CD4-positive, alpha-beta T cell treated with Interleukin-12 subunit alpha and Interleukin-12 subunit beta, for 1 hour (primary cell): ENCODE measurements around the gene IL15RA.
A peak's percentile ranks its signal among the peaks of the same experiment; 100 is the strongest.
"Not testable (repeated sequence)": the region's sequence is repeated elsewhere in the genome, so short reads cannot be mapped to it uniquely, and the experiment has no call there.

Experiments
- DNase-seq: peaks from one replicate; pipeline ENCODE4 v3.0.0-alpha.2; 2020

The IL15RA gene

GRCh38 chr10:6005856-6006395, 28.6 kb upstream of the IL15RA start:
- no peak for DNase-seq

- DNase-seq: not testable (repeated sequence)
Measured at GRCh38 chr10:6005161-6005804, 27.9 kb upstream of the IL15RA start.

- no peak for DNase-seq
Measured at GRCh38 chr10:6002809-6003510, 25.6 kb upstream of the IL15RA start.

GRCh38 chr10:5999440-6000165, 22.3 kb upstream of the IL15RA start:
- no peak for DNase-seq

GRCh38 chr10:5996696-5997095, 19.4 kb upstream of the IL15RA start:
- no peak for DNase-seq

- no peak for DNase-seq
Measured at GRCh38 chr10:5992398-5992797, 15.1 kb upstream of the IL15RA start.

- no peak for DNase-seq
Measured at GRCh38 chr10:5991708-5992107, 14.4 kb upstream of the IL15RA start.

GRCh38 chr10:5989756-5990155, 12.4 kb upstream of the IL15RA start:
- no peak for DNase-seq

- no peak for DNase-seq
Measured at GRCh38 chr10:5988336-5988920, 11.1 kb upstream of the IL15RA start.

GRCh38 chr10:5987747-5988146, 10.4 kb upstream of the IL15RA start:
- DNase-seq: no peak

GRCh38 chr10:5985029-5985428, 7.7 kb upstream of the IL15RA start:
- no peak for DNase-seq

- no peak for DNase-seq
Measured at GRCh38 chr10:5983774-5984173, 6.4 kb upstream of the IL15RA start.

- DNase-seq: no peak
Measured at GRCh38 chr10:5981529-5981928, 4.2 kb upstream of the IL15RA start.

- DNase-seq: no peak
Measured at GRCh38 chr10:5978230-5978489, 817 bp upstream of the IL15RA start.

GRCh38 chr10:5976512-5977470, 552 bp downstream of the IL15RA start:
- peak; percentile 38 for DNase-seq

- peak; percentile 77 for DNase-seq
Measured at GRCh38 chr10:5975641-5976473, 1.5 kb downstream of the IL15RA start.

- no peak for DNase-seq
Measured at GRCh38 chr10:5973069-5973468, 4.3 kb downstream of the IL15RA start.

- DNase-seq: no peak
Measured at GRCh38 chr10:5971886-5972285, 5.5 kb downstream of the IL15RA start.

GRCh38 chr10:5971315-5971832, 6.0 kb downstream of the IL15RA start:
- DNase-seq: peak; percentile 37

- DNase-seq: no peak
Measured at GRCh38 chr10:5970527-5970926, 6.8 kb downstream of the IL15RA start.

GRCh38 chr10:5970066-5970465, 7.3 kb downstream of the IL15RA start:
- DNase-seq: no peak
